ENCODE results near the gene TDRD1.

Gene TDRD1

GRCh38 chr10:114181971-114182370 lies 2.8 kb downstream of the TDRD1 start:
- H3K4me3 ChIP-seq (ENCODE audit: control insufficient read depth, low read depth, low read length), result no peak overlapping the region
- TF ChIP-seq CTCF (IDR thresholded peaks at IDR 0.05; ENCODE audit: control insufficient read depth, insufficient read depth, low read depth, low read length, missing control alignments), result no peak
- DNase-seq (ENCODE audit: low read depth), result no peak

- no peak for DNase-seq (ENCODE audit: low read depth)
- no peak overlapping the region for H3K4me3 ChIP-seq (ENCODE audit: control insufficient read depth, low read depth, low read length)
- no peak for TF ChIP-seq CTCF (IDR thresholded peaks at IDR 0.05; ENCODE audit: control insufficient read depth, insufficient read depth, low read depth, low read length, missing control alignments)
These were observed 4.4 kb downstream of the TDRD1 start for GRCh38 chr10:114183563-114183962.

GRCh38 chr10:114184276-114184675 lies 5.1 kb downstream of the TDRD1 start:
- no peak for DNase-seq (ENCODE audit: low read depth)

GRCh38 chr10:114188001-114188400 lies 8.8 kb downstream of the TDRD1 start:
- no peak for TF ChIP-seq CTCF (IDR thresholded peaks at IDR 0.05; ENCODE audit: control insufficient read depth, insufficient read depth, low read depth, low read length, missing control alignments)

More at GRCh38 chr10:114184276-114184675, 5.1 kb downstream of the TDRD1 start:
- no peak overlapping the region for H3K4me3 ChIP-seq (ENCODE audit: control insufficient read depth, low read depth, low read length)
- TF ChIP-seq CTCF (IDR thresholded peaks at IDR 0.05; ENCODE audit: control insufficient read depth, insufficient read depth, low read depth, low read length, missing control alignments), result no peak

GRCh38 chr10:114188900-114189299 lies 9.7 kb downstream of the TDRD1 start:
- no peak overlapping the region for H3K4me3 ChIP-seq (ENCODE audit: control insufficient read depth, low read depth, low read length)
- no peak for TF ChIP-seq CTCF (IDR thresholded peaks at IDR 0.05; ENCODE audit: control insufficient read depth, insufficient read depth, low read depth, low read length, missing control alignments)
- no peak for DNase-seq (ENCODE audit: low read depth)

More at GRCh38 chr10:114188001-114188400, 8.8 kb downstream of the TDRD1 start:
- DNase-seq (ENCODE audit: low read depth), result no peak
- H3K4me3 ChIP-seq (ENCODE audit: control insufficient read depth, low read depth, low read length), result no peak overlapping the region

- DNase-seq (ENCODE audit: low read depth), result no peak
- no peak for TF ChIP-seq CTCF (IDR thresholded peaks at IDR 0.05; ENCODE audit: control insufficient read depth, insufficient read depth, low read depth, low read length, missing control alignments)
- no peak overlapping the region for H3K4me3 ChIP-seq (ENCODE audit: control insufficient read depth, low read depth, low read length)
These were observed 10.5 kb downstream of the TDRD1 start for GRCh38 chr10:114189700-114190099.

GRCh38 chr10:114195079-114195478 lies 15.9 kb downstream of the TDRD1 start:
- TF ChIP-seq CTCF (IDR thresholded peaks at IDR 0.05; ENCODE audit: control insufficient read depth, insufficient read depth, low read depth, low read length, missing control alignments), result no peak
- no peak overlapping the region for H3K4me3 ChIP-seq (ENCODE audit: control insufficient read depth, low read depth, low read length)
- no peak for DNase-seq (ENCODE audit: low read depth)

Measured in AG09309 (cell line).